Fibroblast of lung (primary cell): Measurements from ENCODE around the gene B4GALT2. TPM values are rescaled to one million over a fixed set of nuclear protein-coding genes. Genes with fewer than 3 reads are reported as not detected.

ENCODE experiments used
- DNase-seq, 2 donors: peaks; one replicate each; pipeline versions ENCODE4 v3.0.0 to v3.0.0-alpha.2; 2010; ENCODE audit warnings: low read depth in 2 of 2
- H2AFZ ChIP-seq: 2 replicates; pipeline ENCODE4 v1.5.1; 2012; ENCODE audit warnings: low read length, control low read depth, inconsistent platforms
- H3K27ac ChIP-seq: 2 replicates; pipeline ENCODE4 v1.5.1; 2011; ENCODE audit warnings: low read length, control low read depth; ENCODE audit not compliant: insufficient read depth
- H3K27me3 ChIP-seq: 2 replicates; pipeline ENCODE4 v1.5.1; 2011; ENCODE audit warnings: mild to moderate bottlenecking, low read length; ENCODE audit not compliant: control insufficient read depth, insufficient read depth
- H3K36me3 ChIP-seq: 2 replicates; pipeline ENCODE4 v1.5.1; 2011; ENCODE audit warnings: low read length; ENCODE audit not compliant: control insufficient read depth, insufficient read depth
- H3K4me1 ChIP-seq: 2 replicates; pipeline ENCODE4 v1.5.1; 2011; ENCODE audit warnings: low read length; ENCODE audit not compliant: control insufficient read depth, insufficient read depth; ENCODE audit errors: extremely low read depth
- H3K4me2 ChIP-seq: 2 replicates; pipeline ENCODE4 v1.5.1; 2011; ENCODE audit warnings: low read length, control low read depth; ENCODE audit not compliant: insufficient read depth; ENCODE audit errors: extremely low read depth
- H3K4me3 ChIP-seq, 4 experiments: fragments of 200-600 bp in 1 of 4; sonication (generic) in 1 of 4; replicated peaks in 1 of 4; 2 replicates each; pipeline ENCODE4 v1.5.1; 2011 to 2016; ENCODE audit warnings: low read length in 4 of 4, low read depth in 3 of 4, mild to moderate bottlenecking in 3 of 4, control low read depth in 2 of 4, inconsistent platforms in 1 of 4, mixed read lengths in 1 of 4; ENCODE audit not compliant: insufficient read depth in 1 of 4; ENCODE audit errors: control extremely low read depth in 1 of 4
- H3K79me2 ChIP-seq: 2 replicates; pipeline ENCODE4 v1.5.1; 2012; ENCODE audit warnings: mild to moderate bottlenecking, low read length, inconsistent platforms; ENCODE audit not compliant: control insufficient read depth, insufficient read depth
- H3K9ac ChIP-seq: 2 replicates; pipeline ENCODE4 v1.5.1; 2011; ENCODE audit warnings: mild to moderate bottlenecking, low read length, control low read depth; ENCODE audit not compliant: insufficient read depth
- H3K9me3 ChIP-seq: 2 replicates; pipeline ENCODE4 v1.5.1; 2012; ENCODE audit warnings: low read depth, low read length; ENCODE audit not compliant: control insufficient read depth, insufficient read depth
- H4K20me1 ChIP-seq: 2 replicates; pipeline ENCODE4 v1.5.1; 2011; ENCODE audit warnings: low read length; ENCODE audit not compliant: control insufficient read depth, insufficient read depth; ENCODE audit errors: extremely low read depth
- CTCF ChIP-seq, 2 donors: IDR thresholded peaks in 1 of 2; conservative IDR thresholded peaks in 1 of 2; 1 replicate in 1 of 2; 2 replicates in 1 of 2; pipeline ENCODE4 v1.5.1; 2011 to 2012; ENCODE audit warnings: low read length in 2 of 2, control low read depth in 1 of 2, inconsistent platforms in 1 of 2, low read depth in 1 of 2, mild to moderate bottlenecking in 1 of 2
- EZH2 ChIP-seq: IDR thresholded peaks from 2 replicates; pipeline ENCODE4 v1.5.1; 2012; ENCODE audit warnings: low read length, control low read depth, mild to moderate bottlenecking; ENCODE audit errors: missing control alignments
- polyA plus RNA-seq, 2 donors: library from polyadenylated mRNA; depleted of rRNA in 1 of 2; stranded (reverse) in 1 of 2; unstranded in 1 of 2; fragments of >200 nt; gene quantifications; 2 replicates each; pipeline ENCODE4 v1.2.1, GENCODE V29; 2011 to 2012; ENCODE audit warnings: missing spikeins in 1 of 2
- total RNA-seq: library from RNA; depleted of rRNA; stranded (reverse); fragments of >200 nt; gene quantifications from 2 replicates; pipeline ENCODE4 v1.2.1, GENCODE V29; 2014

B4GALT2 gene
- total and polyA plus RNA-seq, 2 donors (not counting 1 experiment from before 2014, with no cell fraction given), result 40.6 to 55.0 TPM

GRCh38 chr1:43993206-43993914 is 14.3 kb downstream of the B4GALT2 start:
- no peak overlapping the region for H2AFZ ChIP-seq
- H3K27ac ChIP-seq, result no peak overlapping the region
- no peak overlapping the region for H3K9ac ChIP-seq
- peaks cover 3% of the 10 kb centered on the region for H3K4me1 ChIP-seq
- no peaks in the 10 kb centered on the region for H3K27me3 ChIP-seq
- H3K36me3 ChIP-seq, result no peaks in the 10 kb centered on the region
- H3K4me3 ChIP-seq, result no peak overlapping the region
- no peak overlapping the region for H3K4me2 ChIP-seq
- no peaks in the 10 kb centered on the region for H3K79me2 ChIP-seq
- DNase-seq, result no peak
- H4K20me1 ChIP-seq, result no peaks in the 10 kb centered on the region
- no peak for TF ChIP-seq EZH2
- TF ChIP-seq CTCF (conservative IDR thresholded peaks at IDR 0.05 in 1 of 2, IDR thresholded peaks at IDR 0.05 in 1 of 2; ENCODE audit: low read depth in 1 of 2, low read length in 2 of 2), result no peak
- no peaks in the 10 kb centered on the region for H3K9me3 ChIP-seq

GRCh38 chr1:43994071-43994470 is 15.1 kb downstream of the B4GALT2 start:
- no peaks in the 10 kb centered on the region for H3K79me2 ChIP-seq

More at GRCh38 chr1:43994071-43994470, 15.1 kb downstream of the B4GALT2 start:
- Histone ChIP-seq H3K9ac (no peak overlapping the region), H3K36me3 (no peaks in the 10 kb centered on the region), H2AFZ (no peak overlapping the region), H3K9me3 (no peaks in the 10 kb centered on the region), H3K4me1 (peaks cover 3% of the 10 kb centered on the region), H3K4me3 (no peak overlapping the region), H3K27ac (no peak overlapping the region), H3K4me2 (no peak overlapping the region), H4K20me1 (no peaks in the 10 kb centered on the region), H3K27me3 (no peaks in the 10 kb centered on the region)
- no peak for DNase-seq
- TF ChIP-seq EZH2 (no peak), CTCF (conservative IDR thresholded peaks at IDR 0.05 in 1 of 2, IDR thresholded peaks at IDR 0.05 in 1 of 2; ENCODE audit: low read depth in 1 of 2, low read length in 2 of 2) (no peak)
